GM21717 (cell line): ENCODE data around the gene AXDND1.
"Not testable (repeated sequence)": the region's sequence is repeated elsewhere in the genome, so short reads cannot be mapped to it uniquely, and the experiment has no call there.

Experiments
- ATAC-seq: cut with Tn5 transposase; IDR thresholded peaks from one replicate; pipeline ENCODE4 v1.9.1; 2021; ENCODE audit warnings: mild to moderate bottlenecking, moderate library complexity; ENCODE audit not compliant: unreplicated experiment

AXDND1 gene

GRCh38 chr1:179361631-179362030, 4.1 kb upstream of the AXDND1 start:
- ATAC-seq: not testable (repeated sequence)

GRCh38 chr1:179366093-179366800, 476 bp downstream of the AXDND1 start:
- no peak for ATAC-seq

GRCh38 chr1:179369751-179370341, 4.1 kb downstream of the AXDND1 start:
- ATAC-seq: no peak

DNA sequence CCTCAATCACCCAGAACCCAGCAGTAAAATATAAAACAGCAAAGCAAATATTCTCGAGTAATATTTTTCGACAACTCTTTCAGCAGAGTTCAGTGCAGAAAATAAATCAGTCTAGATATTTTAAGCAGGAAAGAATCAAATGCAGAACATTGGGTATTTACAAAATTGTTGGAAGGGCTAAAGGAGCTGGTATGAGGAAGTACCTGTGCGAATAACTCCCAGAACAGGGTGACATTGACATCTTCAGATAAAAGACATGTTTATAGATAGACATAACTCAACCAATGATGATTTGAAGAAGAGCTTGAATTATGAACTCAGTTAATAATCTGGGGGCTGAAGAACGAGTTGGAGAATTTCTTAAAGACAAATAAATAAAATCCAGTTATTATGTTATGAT, 6.4 kb downstream of the AXDND1 start:
- ATAC-seq: no peak

DNA sequence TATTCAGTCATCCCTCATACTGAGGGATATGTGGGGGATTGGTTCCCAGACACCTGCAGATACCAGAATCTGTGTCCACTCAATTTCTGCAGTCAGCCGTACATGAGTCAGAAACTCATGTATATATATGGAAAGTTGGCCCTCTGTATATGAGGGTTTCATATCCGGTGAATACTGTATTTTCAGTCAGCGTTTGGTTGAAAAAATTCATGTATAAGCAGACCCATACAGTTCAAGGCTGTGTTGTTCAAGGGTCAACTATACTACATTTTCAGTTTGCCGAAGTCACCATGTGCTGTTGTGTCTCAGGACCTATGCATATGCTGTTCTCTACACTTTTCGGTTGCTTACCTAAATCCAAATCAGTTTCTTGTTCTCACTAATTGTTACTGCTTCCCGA, 10.5 kb downstream of the AXDND1 start:
- no peak for ATAC-seq

- no peak for ATAC-seq
These were observed 14.5 kb downstream of the AXDND1 start for GRCh38 chr1:179380299-179380698.

DNA sequence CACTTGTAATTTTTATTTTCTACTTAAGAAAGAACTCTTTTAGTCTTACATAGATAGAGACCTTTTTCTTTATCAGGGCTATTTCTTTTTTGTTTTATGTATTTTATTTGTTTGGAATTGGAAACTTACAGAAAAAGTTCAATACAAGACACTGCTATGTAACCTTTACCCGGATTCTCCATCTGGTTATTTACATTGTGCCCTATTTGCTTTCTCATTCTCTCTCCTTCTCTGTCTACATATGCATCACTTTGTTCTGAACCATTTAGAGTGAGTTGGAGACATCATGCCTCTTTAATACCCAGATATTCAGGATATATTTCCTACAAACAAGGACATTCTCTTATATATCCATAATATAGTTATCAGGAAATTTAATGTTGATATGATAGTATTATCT, 18.3 kb downstream of the AXDND1 start:
- ATAC-seq: no peak

GRCh38 chr1:179385510-179385909, 19.7 kb downstream of the AXDND1 start:
- ATAC-seq: no peak

DNA sequence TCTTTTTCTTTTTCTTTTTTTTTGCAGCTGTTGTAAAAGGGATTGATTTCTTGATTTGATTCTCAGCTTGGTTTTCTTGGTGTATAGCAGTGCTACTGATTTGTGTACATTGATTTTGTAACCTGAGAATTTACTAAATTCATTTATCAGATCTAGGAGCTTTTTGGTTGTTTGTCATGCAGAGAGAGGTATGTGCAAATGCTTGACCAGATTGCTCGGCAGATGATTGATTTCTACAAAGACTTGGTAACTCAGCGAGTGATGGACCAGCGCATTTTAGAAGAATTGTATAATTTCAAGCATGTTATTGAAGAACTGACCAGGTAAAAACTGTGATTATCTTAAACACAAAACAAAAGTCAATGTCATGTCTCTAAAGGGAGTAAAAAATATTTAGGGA, 27.9 kb downstream of the AXDND1 start:
- no peak for ATAC-seq

DNA sequence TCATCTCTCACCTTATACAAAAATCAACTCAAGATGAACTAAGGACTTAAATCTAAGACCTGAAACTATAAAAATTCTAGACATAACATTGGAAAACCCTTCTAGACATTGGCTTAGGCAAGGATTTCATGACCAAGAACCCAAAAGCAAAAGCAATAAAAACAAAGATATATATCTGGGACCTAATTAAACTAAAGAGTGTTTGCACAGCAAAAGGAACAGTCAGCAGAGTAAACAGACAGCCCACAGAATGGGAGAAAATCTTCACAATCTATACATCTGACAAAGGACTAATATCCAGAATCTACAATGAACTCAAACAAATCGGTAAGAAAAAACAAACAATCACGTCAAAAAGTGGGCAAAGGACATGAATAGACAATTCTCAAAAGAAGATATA, 33.6 kb downstream of the AXDND1 start:
- ATAC-seq: not testable (repeated sequence)

GRCh38 chr1:179417760-179418159, 52.0 kb downstream of the AXDND1 start:
- not testable (repeated sequence) for ATAC-seq

- ATAC-seq: not testable (repeated sequence)
These were observed 52.9 kb downstream of the AXDND1 start for GRCh38 chr1:179418706-179419105.

GRCh38 chr1:179424610-179425009, 58.8 kb downstream of the AXDND1 start:
- no peak for ATAC-seq

DNA sequence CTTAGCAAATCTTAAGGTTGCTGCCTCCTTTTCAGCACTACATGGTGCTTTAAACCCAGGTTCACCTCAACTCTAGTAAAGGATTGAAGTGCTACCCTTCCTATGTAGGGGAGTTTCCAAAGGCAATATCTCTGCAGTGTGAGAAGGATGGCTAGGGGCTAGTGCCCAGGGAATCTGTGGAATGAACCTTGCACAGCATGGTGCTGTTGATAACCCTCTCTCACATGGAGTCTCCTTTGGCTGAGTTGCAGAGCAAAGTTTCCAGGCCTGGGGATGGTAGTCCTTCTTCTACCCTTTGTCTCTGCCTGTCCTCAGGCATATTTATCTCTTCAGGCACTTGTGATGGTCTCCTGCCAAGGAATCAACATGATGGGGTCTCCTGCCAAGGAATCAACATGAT, 59.4 kb downstream of the AXDND1 start:
- ATAC-seq: no peak

DNA sequence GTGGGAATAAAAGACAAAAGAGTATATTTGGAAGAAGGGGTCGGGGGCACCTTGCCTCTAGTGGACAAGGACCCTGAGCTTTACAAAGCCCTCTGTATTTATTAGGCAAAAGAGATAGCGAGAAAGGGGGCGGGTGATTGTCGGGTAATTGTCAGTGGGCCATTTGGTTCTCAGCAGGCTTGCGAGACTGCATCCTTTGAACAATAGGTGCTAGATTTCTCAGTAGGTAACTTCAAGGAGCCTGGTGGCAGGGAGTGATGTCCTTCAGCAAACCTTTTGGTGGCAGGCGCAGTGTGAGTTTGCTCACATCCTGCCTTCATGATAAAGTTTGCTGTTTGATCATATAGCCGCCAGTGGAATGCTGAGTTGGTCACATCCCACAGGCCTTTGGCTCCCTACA, 71.4 kb downstream of the AXDND1 start:
- ATAC-seq: no peak

DNA sequence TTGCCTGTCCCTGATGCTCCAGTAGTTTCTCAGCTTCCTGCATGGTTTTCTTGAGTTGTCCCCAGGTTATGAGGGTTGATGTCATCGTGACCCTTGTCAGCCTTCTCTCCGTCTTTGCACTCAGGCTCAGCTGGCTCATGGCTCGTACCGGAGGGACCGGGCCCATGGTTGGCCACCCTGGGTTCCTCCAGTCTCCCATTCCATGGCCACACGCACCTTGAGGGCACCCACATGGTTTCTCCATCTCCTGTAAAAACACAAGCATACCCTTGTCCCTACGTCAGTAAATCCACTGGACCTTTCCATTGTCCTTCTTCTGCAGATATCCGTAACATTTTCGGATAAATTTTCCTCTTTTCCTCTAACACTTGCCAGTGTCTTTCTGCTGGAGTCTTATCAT, 73.9 kb downstream of the AXDND1 start:
- ATAC-seq: not testable (repeated sequence)

GRCh38 chr1:179440301-179440700, 74.5 kb downstream of the AXDND1 start:
- ATAC-seq: not testable (repeated sequence)

DNA sequence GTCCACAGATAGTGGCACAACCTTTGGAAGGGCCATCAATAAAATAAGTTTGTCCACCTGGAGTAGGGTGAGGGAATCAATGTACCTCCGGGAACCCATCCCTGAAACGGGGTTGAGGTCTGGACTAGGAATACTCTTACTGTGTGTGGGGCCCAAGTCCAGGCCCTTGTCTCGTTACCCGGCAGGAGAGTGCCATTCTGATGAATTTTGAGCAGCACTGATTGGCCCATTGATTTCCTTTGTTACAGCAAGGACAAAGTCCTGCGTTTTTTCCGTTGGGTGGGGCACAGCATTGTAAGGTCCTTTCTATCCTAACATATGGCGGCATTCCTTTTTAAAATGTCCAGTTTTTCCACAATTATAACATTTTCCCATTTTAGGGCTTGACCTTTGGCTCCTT, 75.2 kb downstream of the AXDND1 start:
- ATAC-seq: no peak

DNA sequence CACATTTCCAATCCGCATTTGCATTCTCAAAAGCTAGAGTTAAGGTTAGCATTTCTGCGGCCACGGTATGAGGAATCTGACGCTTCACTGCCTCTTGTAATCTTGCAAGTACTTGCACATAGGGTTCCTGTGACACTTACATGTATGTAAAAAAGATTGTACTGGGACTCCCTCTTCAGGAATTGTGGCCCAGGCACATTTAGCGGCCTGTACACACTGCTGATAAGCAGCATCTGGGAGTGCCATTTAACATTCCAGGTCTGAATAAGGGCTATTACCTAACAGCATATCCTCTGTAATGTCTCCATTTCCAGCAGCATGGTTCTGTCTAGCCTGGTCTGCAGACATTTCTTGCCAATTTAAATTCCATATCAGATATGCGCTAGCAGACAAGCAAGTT, 75.7 kb downstream of the AXDND1 start:
- ATAC-seq: no peak

- ATAC-seq: not testable (repeated sequence)
These were observed 77.1 kb downstream of the AXDND1 start for GRCh38 chr1:179442846-179443245.

GRCh38 chr1:179445593-179445992, 79.8 kb downstream of the AXDND1 start:
- no peak for ATAC-seq

DNA sequence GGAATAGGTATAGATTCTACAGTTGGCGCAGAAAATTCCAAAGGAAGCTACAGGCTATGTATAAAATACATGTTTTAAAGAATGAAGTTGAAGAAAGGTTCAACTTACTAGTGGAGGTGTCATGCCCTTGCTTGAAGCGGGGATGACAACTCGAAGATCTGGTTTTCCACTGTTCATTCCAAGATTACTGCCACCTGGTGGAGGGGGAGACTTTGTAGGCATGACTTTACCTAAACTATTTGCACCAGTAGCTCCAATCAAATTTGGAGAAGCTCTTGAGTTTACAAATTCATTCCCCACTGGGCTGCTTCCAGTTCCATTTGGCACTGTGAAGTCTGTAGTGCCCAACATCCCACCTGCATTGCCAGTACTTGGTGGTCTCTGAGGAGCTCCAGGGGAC, 81.7 kb downstream of the AXDND1 start:
- no peak for ATAC-seq
